ENCODE measurements around the gene PPP3CA. TPM values are rescaled to one million over a fixed set of nuclear protein-coding genes. Genes with fewer than 3 reads are reported as not detected.
A peak's percentile ranks its signal among the peaks of the same experiment; 100 is the strongest.

Gene PPP3CA
- total RNA-seq, 1 donor from 2014 or later, result 48.8 TPM

DNA sequence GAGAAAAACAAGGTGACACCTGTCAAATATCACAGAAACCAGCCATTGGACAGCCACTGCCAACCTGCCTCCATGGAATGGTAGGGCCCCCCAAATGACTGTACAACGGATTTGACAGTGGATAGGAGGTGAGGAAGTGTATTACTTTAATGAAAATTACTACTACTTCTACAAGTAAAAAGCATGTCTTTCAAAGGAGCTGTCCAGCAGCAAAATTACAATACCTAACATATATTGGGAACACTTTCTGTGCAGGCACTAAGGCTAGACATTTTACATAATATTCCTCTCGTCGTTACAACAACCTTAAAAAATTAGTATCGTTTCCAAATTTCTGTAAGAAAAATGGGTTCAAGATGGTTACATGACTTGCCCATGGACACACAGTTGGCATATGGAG, 14.9 kb downstream of the PPP3CA start:
- no peak for DNase-seq (ENCODE audit: low read depth in 2 of 2)

DNA sequence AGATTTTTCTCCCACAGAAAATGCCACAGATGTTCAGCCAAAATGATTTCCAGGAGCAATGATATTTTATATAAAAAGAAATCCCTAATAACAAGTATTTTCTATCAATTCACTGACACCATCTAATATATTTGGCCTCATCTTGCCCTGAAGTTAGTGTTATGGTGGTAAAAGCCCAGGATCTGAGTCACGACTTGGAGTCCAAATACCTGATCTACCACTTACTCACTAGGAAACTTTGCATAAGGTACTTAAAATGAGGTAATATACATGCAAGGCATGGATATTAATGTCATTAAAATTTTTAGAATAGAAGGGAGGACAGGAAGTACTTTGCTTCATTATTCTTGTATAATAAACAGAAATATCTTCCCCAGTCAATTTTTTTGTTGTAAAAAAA, 16.3 kb downstream of the PPP3CA start:
- no peak for DNase-seq (ENCODE audit: low read depth in 2 of 2)

DNA sequence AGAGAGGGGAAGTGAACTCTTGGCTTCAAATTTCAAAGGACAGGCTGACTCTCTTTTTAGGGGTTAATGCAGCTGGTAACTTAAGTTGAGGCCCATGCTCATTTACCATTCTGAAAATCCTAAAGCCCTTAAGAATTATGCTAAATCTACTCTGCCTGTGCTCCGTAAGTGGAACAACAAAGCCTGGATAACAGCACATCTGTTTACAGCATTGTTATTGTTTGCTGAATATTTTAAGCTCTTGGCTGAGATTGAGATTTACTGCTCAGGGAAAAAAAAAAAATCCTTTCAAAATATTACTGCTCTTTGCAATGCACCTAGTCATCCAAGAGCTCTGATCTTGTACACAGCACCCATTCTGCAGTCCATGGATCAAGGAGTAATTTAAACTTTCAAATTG, 17.7 kb downstream of the PPP3CA start:
- DNase-seq (ENCODE audit: low read depth in 2 of 2), result no peak

DNA sequence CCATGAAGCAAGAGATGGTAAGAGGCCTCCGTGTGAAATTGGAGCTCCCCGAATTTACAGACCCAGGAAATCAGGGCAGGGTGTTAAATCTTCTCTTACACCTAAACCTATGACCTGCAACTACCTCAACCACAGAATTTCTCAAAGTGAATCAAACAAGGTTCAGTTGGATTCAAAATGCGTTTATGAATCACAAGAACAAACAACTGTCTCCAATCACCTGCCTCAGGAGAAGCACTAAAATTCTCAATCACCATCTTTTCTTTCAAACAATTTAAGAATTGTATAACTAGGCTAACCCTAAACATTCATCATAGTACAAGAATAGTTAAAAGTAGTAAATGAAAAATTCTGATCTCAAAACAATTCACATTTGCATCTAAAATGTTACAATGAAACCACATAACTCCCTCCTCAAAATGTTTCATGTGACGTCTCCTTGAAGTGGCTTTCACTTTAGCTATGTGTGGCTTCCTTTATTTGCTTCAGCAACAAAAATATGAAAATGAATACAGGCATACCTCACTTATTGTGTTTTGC, 19.2 kb downstream of the PPP3CA start:
- DNase-seq (ENCODE audit: low read depth in 2 of 2), result no peak

- no peak for DNase-seq (ENCODE audit: low read depth in 2 of 2)
These were observed 20.8 kb downstream of the PPP3CA start for GRCh38 chr4:101326576-101326975.

DNA sequence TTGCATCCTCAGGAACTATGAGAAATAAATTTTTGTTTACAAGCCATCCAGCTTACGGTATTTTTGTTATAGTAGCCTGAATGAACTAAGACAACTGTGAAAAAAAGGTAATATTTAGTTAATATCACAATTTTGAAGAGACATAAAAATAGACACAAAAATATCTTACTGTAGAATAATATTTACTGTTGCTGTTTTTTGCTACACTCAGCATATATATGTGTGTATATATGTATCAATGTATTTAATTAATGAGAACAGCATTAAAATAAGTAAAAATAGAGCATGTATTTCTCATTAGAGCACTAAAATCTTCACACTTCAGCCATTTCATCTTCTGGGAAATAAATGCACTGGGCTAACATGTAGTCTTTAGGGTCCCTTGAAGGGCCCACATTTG, 24.6 kb downstream of the PPP3CA start:
- DNase-seq (ENCODE audit: low read depth in 2 of 2), result no peak

DNA sequence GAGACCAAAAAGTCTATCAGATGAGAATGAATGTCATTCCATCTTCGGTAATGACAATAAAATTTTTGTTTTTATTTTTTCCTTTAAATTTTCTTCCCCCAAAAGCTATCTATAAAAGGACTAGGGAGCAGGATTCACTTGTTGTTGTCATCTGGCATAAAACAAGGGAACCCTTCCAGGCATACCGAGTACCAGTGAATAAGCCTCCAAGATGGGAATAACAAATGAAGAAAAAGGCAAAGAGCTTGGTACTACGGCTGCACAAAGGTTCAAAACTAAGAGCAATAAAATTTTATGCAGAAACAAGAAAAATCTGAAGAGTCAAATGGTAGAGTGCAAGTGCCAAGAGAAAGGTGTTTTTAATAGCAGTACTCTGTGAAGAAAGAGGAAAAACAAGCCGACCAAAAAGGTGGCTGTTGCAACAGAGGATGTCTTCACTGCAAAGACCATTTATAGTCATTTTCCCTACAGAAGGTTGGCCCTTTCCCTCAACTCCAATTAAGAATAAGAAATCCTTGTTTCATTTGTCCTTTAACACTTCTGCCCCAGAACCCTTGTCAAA, 25.8 kb downstream of the PPP3CA start:
- DNase-seq (ENCODE audit: low read depth in 2 of 2), result no peak

DNA sequence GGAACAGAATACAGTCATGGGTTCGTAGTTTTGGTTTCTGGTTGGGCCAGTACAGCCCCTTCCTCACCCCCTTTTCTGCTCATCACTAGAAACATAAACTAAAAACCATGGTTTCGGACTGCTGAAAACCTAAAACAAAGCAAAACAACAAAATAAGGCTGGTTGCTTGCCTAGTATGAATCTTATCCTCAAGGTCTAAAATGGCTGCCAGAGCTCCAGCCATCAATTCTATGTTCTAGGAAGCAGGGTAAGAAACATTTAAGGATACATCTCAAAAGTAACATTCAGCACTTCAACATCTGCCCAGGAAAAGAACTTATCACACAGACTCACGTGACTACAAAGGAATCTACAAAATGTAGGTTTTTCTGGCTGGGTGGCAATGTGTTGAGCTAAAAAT, 31.5 kb downstream of the PPP3CA start:
- DNase-seq (ENCODE audit: low read depth in 2 of 2), result no peak

- DNase-seq (ENCODE audit: low read depth in 2 of 2), result no peak
These were observed 32.3 kb downstream of the PPP3CA start for GRCh38 chr4:101315041-101315440.

DNA sequence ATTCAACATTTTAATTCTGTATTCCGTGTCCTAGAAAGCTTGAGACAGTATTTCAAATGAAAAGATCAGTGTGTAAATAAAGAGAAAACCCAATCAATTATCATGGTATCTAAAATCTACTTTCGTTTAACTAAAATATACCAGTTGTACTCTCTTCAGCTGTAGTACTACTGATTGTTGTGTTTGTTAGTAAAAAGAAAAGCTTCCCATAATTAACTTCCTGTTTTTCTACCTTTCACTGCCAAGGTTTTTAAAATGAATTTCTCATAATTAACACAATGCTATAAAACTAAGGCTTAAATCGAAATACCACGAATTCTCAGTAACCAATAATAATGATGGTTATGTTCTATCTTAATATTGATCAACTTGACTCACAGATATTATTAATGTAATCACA, 37.4 kb downstream of the PPP3CA start:
- DNase-seq (ENCODE audit: low read depth in 2 of 2), result no peak

DNA sequence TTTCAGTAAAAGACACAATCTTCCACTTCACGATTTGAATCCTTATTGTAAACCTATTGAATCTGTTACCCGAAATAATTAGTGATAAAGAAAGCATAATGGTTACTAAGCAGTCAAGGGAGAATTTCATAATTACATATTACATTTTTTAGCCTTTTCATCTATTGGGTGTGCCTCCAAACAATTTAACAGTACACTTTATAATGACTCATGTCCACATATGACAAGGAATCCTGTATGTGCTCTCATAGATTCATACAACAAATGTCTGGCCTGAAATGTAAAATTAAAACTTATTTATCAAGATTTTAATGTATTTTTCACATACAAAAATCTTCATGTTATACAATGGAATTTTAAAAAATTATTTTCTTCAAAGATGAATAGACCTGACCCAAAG, 39.4 kb downstream of the PPP3CA start:
- no peak for DNase-seq (ENCODE audit: low read depth in 2 of 2)

DNA sequence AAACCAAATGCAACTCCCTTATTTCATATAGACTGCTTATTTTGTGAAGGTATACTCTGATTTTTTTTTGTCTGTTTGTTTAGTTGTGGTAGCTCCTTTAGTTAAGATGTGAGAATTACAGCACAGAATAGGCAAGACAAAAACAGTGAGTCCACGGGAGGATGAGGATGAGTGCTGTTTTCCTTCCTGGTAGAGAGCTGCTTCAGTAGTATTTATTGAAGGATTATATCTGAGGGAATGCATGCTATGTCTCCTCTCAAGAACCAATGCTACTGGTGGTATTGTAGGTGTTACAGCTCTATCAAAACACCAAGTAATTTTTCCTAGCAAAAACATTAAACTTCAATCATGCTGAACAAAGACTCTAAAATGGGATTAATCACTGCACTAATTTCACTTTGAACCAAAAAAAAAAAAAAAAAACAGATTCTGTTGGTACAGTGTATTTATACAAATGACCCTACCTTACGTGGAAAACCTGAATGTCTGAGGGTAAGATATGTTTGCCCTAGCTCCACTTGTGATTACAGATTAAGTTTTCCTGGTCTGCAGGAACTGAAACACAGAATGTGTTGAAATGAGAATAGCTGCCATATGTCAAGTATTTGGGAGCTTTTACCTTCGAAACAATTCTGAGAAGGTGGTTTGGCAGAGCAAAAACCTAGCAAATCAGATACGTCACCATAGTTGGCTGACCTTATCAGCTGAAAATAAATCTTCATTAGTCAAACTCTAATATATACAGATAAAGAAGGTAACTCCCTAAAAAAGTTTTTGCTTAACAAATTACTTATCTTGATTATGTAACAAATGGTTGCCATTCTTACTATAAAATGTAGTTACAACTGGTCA, 40.3 kb downstream of the PPP3CA start:
- DNase-seq (ENCODE audit: low read depth in 2 of 2), result peak in 1 of 2 donors; percentile 20

- no peak for DNase-seq (ENCODE audit: low read depth in 2 of 2)
These were observed 41.1 kb downstream of the PPP3CA start for GRCh38 chr4:101306225-101306624.

GRCh38 chr4:101304916-101305315, 42.4 kb downstream of the PPP3CA start:
- DNase-seq (ENCODE audit: low read depth in 2 of 2), result peak in 1 of 2 donors; percentile 29

DNA sequence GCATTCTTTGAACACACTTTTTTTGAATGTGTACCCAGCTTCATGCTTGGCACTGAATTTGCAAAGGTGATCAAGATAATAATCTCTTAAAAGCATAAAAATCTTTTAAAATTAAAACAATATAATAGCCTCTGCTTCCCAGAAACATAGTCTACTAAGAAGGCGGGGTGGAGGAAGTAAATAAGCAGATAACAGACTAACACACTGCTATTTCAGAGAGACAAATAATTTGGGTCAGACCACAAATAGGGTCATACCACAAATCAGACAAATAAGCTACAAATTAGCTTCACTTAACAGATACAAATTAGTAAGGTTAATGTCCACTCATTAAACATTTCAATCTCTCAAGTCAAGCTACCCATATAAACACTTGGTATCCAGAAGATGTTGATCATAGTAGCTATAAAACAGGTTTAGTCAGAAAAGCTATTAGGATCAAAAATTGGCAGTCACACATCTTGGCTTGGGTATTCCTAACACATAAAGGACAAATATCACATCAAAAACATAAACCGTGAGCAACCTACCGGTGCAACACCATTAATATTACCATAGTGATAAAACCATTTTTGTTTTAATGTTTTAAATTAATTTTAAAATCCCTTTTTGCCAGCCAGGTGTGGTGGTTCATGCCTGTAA, 47.3 kb downstream of the PPP3CA start:
- DNase-seq (ENCODE audit: low read depth in 2 of 2), result no peak

DNA sequence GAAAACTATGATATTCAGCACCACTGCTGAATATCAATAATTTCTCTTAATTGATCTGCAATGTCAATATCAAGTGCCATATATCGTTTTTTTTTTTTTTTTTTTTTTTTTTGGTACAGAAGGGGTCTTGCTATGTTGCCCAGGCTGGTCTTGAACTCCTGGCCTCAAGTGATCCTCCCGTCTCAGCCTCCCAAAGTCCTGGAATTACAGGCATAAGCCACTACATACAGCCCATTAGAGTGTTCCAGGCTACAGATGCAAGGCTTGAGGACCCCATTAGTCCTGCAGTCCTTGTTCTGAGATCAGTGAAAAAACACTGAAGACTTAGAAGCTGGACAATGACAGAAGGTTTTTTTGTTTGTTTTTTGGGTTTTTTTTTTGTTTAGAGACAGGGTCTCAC, 48.3 kb downstream of the PPP3CA start:
- no peak for DNase-seq (ENCODE audit: low read depth in 2 of 2)

DNA sequence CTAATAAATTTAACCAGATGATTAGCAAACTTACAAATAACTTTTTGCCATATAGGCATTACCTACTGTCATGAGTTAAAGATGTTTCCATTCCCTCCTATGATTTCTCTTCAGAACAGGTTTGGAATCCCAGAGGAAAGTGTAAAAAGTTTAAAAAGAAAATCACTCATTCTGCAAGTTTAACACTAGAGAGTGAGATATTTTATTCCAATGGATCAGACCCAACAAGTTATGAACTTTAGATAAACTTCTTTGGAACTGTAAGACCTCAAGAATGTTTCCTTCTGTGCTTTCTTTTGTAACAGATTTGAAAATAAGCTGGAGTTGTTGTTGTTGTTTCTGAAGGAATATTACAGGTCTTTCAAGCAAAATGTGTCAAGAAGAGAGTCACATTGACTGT, 51.6 kb downstream of the PPP3CA start:
- DNase-seq (ENCODE audit: low read depth in 2 of 2), result no peak

GRCh38 chr4:101294597-101294996, 52.7 kb downstream of the PPP3CA start:
- DNase-seq (ENCODE audit: low read depth in 2 of 2), result no peak

- DNase-seq (ENCODE audit: low read depth in 2 of 2), result peak in 1 of 2 donors; percentile 53
These were observed 54.4 kb downstream of the PPP3CA start for GRCh38 chr4:101292901-101293300.

DNA sequence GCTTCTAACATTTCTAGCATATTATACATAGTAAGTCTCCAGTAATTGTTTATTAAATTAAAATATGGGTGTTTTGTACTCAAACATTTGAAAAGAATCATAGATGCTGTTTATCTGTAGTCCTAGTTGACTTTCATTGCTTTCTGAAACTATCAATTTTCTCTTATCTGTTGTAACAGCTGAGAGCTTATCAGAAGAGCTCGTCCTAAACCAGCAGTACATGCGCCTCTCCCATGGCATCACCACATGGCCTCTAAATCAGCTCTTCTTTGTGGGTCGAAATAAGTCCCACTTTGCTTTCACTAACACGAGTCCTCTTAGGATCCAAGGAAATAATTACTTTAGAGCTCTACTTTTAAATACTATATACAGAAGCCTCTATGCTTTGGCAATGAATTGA, 55.1 kb downstream of the PPP3CA start:
- no peak for DNase-seq (ENCODE audit: low read depth in 2 of 2)

DNA sequence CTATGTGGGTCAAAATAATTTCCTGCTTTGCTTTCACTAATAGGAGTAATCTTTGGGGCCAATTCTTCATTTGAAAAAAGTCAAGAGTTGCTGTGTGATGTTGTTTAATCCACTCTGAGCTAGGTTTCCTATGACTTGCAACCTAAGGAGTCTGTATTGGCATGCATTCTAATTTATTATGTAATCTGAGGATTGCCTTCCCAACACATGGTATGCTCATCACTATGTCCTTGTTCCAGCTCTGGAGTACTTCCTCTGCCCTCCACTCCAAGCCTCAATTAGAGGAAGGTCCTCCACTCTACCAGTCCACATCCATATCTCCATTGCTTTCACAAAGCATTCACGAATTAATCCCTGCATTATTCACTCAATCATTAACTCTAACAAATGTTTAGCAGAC, 56.1 kb downstream of the PPP3CA start:
- DNase-seq (ENCODE audit: low read depth in 2 of 2), result no peak

- DNase-seq (ENCODE audit: low read depth in 2 of 2), result no peak
These were observed 56.7 kb downstream of the PPP3CA start for GRCh38 chr4:101290654-101291053.

DNA sequence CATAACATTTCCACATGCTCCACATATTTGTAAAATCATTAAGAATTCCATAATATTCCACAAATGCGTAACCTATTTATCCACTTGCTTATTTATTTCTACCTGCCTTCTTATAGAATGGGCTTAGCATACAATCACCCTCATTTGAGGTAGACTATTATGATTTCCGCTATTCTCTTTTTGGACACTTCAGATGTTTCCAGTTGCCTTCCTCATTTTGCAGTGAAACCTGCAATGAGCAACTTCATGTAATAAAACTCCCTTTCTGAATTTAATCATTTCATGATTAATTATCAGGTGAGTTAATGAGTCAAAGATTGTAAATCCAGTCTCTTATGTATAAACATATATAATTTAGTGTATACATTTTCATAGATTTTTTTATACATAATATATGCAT, 58.0 kb downstream of the PPP3CA start:
- no peak for DNase-seq (ENCODE audit: low read depth in 2 of 2)

Data from lung microvascular endothelial cell (primary cell).